DMS79 treated with DMSO at 0.1 percent for 48 hours (cell line): Measurements from ENCODE around the gene BPIFB1.

Experiments used
- DNase-seq: peaks from one replicate; lab custom pipeline; 2025; lab: John Stamatoyannopoulos, UW

Gene BPIFB1

DNA sequence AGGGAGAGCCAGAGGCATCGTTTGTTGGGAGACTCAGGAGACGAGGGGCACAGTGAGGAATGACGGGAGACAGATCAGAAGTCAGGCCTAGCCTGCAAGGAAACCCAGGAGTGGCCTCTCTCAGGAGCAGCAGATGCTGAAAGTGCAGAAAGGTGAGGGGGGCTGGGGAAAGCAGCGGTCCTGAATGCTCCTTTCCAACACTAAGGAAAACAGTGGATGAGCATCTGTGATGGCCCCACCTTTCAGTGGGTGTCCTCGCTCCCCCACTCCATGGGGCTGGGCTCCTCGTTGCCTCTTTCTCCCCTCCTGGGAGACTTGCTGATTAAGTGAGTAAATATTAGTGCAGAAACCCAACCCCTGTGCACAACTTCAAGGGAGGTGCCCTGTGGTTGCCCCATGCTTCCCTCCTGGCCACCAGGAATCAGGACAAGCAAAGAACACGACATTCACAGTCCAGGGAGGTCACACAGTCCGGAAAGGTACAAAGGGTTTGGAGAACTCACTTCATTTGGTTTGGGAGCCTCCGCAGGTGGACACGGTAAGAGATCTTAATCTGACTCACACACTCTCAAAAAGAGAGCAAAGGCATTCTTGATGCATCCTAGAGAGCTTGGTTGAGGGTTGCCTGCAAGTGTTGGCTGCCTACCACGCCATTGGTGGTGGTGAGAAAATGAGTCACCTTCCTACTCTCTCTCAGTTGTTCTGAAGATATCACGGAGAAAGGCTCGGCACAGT lies 9.7 kb upstream of the BPIFB1 start:
- DNase-seq: no peak

- DNase-seq: no peak
Measured at GRCh38 chr20:33275215-33275614, 7.8 kb upstream of the BPIFB1 start.

GRCh38 chr20:33275871-33276270 lies 7.1 kb upstream of the BPIFB1 start:
- DNase-seq: no peak

DNA sequence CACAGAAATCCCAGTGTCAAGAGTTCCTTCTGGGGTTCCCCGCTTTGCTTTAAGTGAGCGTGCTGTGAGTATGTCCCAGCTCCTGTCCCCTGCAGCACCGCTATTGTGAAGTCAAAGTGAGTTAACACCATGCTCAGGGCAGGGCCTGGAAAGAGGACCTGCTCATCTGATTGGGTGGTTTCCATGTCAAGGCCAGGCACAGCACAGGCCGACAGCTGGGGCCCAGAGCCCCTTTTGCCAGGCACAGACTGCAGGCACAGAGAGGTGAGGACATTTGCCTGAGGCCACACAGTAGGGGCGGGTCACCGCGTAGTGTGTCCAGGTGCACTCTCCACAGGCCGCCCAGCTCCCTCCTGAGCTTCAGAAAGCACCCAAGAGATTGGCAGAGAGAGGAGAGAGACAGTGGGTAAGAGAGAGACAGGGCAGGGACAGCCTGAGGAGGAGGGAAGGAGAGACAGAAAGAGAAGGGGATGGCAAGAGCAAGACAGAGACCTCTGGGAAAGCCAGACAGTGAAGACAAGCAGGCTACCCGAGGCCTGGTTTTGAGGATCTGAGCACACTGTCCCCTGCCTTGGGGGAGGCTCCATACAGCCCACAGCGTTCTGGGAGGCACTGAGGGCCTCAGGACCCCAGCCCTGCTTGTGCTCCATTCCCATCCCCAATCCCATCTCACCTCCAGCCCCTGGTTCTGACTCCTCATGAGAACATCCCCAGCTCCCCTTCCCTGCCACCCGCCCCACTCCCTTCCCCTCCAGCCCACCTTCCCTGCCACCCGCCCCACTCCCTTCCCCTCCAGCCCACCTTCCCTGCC lies 6.5 kb upstream of the BPIFB1 start:
- no peak for DNase-seq

DNA sequence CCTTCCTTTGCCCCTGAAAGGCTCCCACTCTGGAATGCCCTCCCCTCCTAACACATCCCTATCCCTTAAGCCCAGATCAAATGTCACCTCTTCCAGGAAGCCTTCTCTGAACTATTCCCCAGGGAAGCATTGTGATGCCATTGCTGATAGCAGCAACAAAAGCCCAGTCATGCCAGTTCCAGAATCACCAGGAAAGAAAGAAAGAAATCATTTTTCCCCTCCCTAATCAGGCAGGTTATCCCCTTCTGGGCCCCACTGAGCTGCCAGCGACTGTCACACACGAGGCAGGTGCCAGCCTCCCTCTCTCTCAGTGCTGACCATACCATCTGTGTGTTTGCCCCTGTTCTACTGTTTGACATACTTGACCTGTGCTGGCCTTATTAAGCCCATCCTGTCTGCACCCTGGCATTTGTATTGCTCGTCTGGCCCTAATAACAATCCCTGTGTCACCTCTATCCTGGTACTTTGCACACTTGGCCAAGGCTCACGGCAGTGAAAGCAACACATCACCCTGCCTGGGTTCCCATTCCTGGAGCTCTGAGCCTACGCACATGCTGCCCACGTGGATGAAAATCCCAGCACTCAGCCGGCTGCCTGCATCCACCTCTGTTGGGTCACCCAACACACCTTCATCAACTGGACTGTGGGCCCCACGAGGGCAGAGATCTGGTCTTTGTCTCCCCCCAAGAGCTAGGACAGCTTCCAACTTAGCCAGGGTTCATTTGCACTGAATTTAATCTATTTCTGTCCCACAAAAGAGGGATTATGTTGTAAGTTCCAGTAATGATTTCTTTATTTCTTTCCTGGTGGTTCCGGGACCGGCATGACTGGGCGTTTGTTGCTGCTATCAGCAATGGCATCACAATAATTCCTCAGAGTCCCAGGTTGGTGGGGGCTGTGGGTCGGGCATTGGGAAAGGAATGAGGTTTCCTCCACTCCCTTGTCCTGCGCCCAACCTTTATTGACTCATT lies 5.3 kb upstream of the BPIFB1 start:
- DNase-seq: no peak

DNA sequence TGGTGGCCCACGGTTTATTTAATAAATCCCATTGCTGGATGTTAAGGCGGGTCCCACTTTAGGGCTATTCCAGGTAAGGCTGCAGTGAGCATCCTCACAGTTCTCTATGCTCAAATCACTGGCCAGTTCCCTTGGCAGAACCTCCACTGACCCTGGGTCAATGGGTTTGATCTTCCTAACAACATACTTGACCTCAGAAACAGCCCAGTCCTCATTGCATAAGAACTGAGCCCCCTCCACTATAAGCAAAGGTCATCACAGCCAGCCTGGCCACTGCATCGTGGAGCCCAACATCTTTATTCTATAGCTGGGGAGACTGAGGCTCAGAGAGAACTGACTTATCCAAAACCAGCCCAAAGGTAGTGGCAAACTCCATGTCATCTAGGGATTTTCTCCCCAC lies 4.3 kb upstream of the BPIFB1 start:
- no peak for DNase-seq

DNA sequence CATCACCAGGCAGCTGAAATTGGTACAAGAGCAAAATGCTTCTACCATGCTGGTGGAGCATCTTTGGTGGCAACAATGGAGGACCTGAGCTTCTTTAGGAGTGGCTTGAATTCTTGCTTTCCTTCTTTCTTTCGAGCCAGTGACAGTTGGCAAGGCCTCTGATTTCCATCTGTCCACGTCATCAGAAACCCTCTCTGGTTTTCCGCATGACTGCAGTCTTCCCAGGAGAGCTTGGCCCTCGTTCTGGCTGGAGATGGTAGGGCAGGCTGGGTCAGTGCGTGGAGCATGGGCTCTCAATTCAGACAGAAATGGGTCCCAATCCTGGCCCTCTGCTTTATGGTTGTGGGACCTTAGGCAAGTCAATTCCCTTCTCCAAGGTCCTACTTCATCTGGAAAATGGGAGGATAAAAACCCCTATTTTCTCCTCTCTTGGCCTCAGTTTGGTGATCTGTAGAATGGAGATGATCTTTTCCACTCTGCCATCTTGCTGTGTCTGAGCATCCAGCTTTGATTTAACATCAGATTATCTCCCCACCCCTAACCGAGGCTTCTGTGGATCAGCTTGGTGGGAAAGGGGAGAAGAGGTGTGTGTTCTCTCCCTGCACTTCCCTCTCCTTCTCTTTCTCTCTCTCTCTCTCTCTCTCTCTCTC lies 3.6 kb upstream of the BPIFB1 start:
- no peak for DNase-seq

GRCh38 chr20:33280000-33280680 lies 2.9 kb upstream of the BPIFB1 start:
- no peak for DNase-seq

GRCh38 chr20:33280775-33281174 lies 2.2 kb upstream of the BPIFB1 start:
- no peak for DNase-seq

DNA sequence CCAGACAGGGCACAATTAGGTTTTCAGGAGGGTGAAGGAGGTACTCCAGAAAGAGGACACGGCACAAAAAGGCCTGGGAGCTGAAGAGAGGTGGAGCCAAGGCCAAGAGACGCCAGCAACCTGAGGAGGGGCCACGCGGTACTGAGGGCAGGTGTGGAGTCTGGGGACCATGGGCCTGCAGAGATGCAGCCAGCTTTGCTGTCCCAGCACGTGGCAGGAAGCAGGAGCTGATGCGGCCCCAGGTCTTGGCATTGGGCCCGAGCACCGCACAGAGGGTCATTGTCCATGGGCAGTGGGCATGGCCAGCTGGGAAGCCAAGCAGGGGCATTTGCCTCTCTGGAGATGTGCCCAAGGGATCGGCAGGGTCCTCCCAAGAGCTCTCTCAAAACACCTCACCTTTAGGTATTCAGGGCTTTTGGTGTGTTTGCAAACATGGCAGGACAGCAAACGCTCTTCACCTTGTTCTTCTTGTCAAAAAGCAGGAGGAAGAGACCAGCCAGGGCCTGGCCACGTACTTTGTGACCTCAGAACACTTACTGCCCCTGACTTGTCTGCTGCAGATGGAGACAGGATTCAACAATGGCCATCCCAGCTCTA lies 1.4 kb upstream of the BPIFB1 start:
- peak; percentile 15 for DNase-seq

- no peak for DNase-seq
Measured at GRCh38 chr20:33282196-33282934, 649 bp upstream of the BPIFB1 start.

GRCh38 chr20:33284284-33284683 lies 1.3 kb downstream of the BPIFB1 start:
- peak; percentile 7 for DNase-seq

GRCh38 chr20:33284937-33285336 lies 1.9 kb downstream of the BPIFB1 start:
- DNase-seq: no peak

- no peak for DNase-seq
Measured at GRCh38 chr20:33285861-33286495, 3.0 kb downstream of the BPIFB1 start.

DNA sequence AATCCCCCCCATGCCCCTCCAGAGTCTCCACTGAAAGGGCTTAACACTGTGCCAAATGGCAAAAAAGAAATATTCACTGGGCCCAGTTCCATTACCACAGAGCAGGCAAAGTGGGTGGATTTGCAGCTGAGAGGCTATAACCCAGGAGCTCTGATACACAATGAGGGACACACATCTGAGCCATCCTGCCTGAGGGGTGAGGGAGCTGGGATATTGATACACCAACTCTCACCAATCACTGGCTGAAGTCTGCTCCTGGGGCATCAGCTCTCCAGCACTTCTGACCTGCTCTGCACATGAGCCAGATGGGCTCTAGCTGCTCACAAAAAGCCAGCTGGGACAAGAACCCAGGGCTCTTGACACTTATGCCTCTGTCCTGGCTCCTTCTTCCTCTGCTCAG lies 4.9 kb downstream of the BPIFB1 start:
- no peak for DNase-seq

DNA sequence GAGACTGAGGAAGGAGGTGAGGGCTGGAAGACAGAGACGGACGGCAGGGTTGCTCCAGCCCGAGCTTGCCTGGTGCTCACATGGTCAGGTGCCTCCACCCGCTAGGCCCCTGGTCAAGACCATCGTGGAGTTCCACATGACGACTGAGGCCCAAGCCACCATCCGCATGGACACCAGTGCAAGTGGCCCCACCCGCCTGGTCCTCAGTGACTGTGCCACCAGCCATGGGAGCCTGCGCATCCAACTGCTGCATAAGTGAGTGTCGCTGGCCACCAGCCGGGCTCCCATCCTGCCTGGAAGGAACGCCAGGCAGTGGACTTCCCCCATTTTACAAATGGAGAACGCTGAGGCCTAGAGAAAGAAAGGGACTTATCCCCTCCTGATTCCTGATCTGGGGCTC lies 7.8 kb downstream of the BPIFB1 start:
- no peak for DNase-seq

DNA sequence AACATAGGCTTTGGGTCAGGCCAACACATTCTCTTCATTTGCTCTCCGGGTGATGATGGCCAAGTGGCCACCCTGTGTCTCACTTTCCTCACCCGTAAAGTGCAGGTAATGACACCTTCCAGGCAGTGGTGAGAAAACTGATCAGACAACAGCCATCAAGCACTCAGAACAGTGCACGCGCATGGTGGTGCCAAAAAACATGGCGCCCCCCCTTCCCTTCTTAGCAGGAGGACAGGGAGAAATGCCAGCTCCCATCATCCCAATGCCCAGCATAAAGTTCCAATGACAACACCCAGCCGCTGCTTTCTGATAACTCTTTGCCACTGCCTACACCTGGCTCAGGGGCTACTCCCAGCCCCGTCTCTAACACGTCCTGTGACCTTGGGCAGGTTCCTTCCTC lies 8.4 kb downstream of the BPIFB1 start:
- DNase-seq: no peak

DNA sequence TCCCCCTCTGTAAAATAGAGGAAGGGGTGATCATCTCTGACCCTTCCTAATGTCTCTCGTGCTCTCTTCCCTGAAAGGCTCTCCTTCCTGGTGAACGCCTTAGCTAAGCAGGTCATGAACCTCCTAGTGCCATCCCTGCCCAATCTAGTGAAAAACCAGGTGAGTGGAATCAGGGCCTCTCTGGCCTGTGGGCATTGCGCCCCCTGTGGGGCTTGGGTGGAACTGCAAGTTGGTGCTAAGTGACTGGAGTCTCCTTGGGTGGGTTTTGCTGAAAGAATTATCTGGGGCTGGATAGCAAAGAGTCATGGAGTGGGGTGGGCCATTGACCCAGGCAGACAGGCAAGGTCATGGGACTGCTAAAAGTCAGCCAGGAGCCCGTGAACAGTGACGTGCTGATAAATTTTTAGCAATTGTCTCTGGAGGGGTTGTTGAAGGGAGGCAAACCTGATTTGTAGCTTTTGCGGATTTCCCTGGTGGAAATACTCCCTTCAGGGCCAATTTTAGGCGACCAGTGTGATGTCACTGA lies 8.9 kb downstream of the BPIFB1 start:
- no peak for DNase-seq

- DNase-seq: no peak
Measured at GRCh38 chr20:33296206-33296605, 13.2 kb downstream of the BPIFB1 start.
